GM10248 (cell line): ENCODE results near the gene TSPAN12.

Experiments used
- CTCF ChIA-PET: fragments of 300-600 bp; sonication (Branson Sonifier 250); formaldehyde crosslinking; extraction: SDS; loops from one replicate; lab custom pipeline; 2021; ENCODE audit warnings: antibody characterized with exemption; lab: Yijun Ruan, JAX
- POLR2A ChIA-PET: fragments of 350-650 bp; sonication (Branson Sonifier 250); formaldehyde crosslinking; extraction: SDS; loops from one replicate; lab custom pipeline; 2020; ENCODE audit warnings: antibody characterized with exemption; lab: Yijun Ruan, JAX
- DNase-seq: peaks from one replicate; pipeline ENCODE4 v3.0.0; 2012; ENCODE audit errors: extremely low spot score
- CTCF ChIP-seq: IDR thresholded peaks from 2 replicates; pipeline ENCODE4 v1.5.1; 2012; ENCODE audit warnings: mild to moderate bottlenecking, low read depth; ENCODE audit errors: extremely low read depth, missing control alignments, control extremely low read depth

The TSPAN12 gene

GRCh38 chr7:120852700-120853099, 5.2 kb downstream of the TSPAN12 start:
- TF ChIP-seq CTCF, result no peak
- POLR2A ChIA-PET, result no interaction called here
- no peak for DNase-seq
- CTCF ChIA-PET, result interaction anchor here (0.7 to 1.5 kb wide), 5 partner anchors 15 to 109 kb away, joined by 3 to 4 read pairs (median 3); no protein-coding TSS in a partner anchor

- CTCF ChIA-PET, result interaction anchor here (1.2 to 2.9 kb wide), 5 partner anchors 9 to 51 kb away, joined by 3 to 11 read pairs (median 4); no protein-coding TSS in a partner anchor
- POLR2A ChIA-PET, result no interaction called here
- no peak for TF ChIP-seq CTCF
- DNase-seq, result no peak
Measured at GRCh38 chr7:120843109-120843508, 14.8 kb downstream of the TSPAN12 start.

- POLR2A ChIA-PET, result no interaction called here
- no peak for DNase-seq
- TF ChIP-seq CTCF, result no peak
- CTCF ChIA-PET, result interaction anchor here (1.0 to 2.9 kb wide), 6 partner anchors 14 to 146 kb away, joined by 3 to 11 read pairs (median 4); no protein-coding TSS in a partner anchor
Measured at GRCh38 chr7:120842121-120842621, 15.8 kb downstream of the TSPAN12 start.

GRCh38 chr7:120841608-120842007, 16.3 kb downstream of the TSPAN12 start:
- CTCF ChIA-PET, result interaction anchor here (1.0 to 2.9 kb wide), 4 partner anchors 32 to 146 kb away, joined by 3 to 11 read pairs (median 5); no protein-coding TSS in a partner anchor
- DNase-seq, result no peak
- TF ChIP-seq CTCF, result no peak
- POLR2A ChIA-PET, result no interaction called here

GRCh38 chr7:120838281-120838682, 19.7 kb downstream of the TSPAN12 start:
- CTCF ChIA-PET, result interaction anchor here (1.7 to 2.3 kb wide), 3 partner anchors 10 to 32 kb away, joined by 6 to 10 read pairs (median 10); no protein-coding TSS in a partner anchor
- DNase-seq, result no peak
- no peak for TF ChIP-seq CTCF
- POLR2A ChIA-PET, result no interaction called here

GRCh38 chr7:120837599-120837998, 20.3 kb downstream of the TSPAN12 start:
- no peak for DNase-seq
- TF ChIP-seq CTCF, result no peak
- CTCF ChIA-PET, result interaction anchor here (0.8 to 2.3 kb wide), 2 partner anchors 14 to 31 kb away, joined by 4 to 10 read pairs; no protein-coding TSS in a partner anchor
- POLR2A ChIA-PET, result no interaction called here
